Thoracic aorta (tissue), 2 donors: ENCODE data around the gene GPR107. TPM values are rescaled to one million over a fixed set of nuclear protein-coding genes. Genes with fewer than 3 reads are reported as not detected.
"Not testable (repeated sequence)": the region's sequence is repeated elsewhere in the genome, so short reads cannot be mapped to it uniquely, and the experiment has no call there.

Experiments
- ATAC-seq: fragments of 150-250 bp; one replicate; pipeline ENCODE4 v1.8.0; 2017; ENCODE audit warnings: low read depth; ENCODE audit not compliant: insufficient number of reproducible peaks, low FRiP score
- DNase-seq: peaks from one replicate; pipeline ENCODE4 v3.0.0-alpha.2; 2020; ENCODE audit warnings: low spot score
- H3K27ac ChIP-seq, 2 donors: fragments of 200-600 bp; sonication (generic); 1 replicate in 1 of 2; 2 replicates in 1 of 2; pipeline ENCODE4 v1.5.1; 2016; ENCODE audit warnings: mild to moderate bottlenecking in 2 of 2, moderate library complexity in 2 of 2
- H3K27me3 ChIP-seq: fragments of 200-600 bp; sonication (generic); replicated peaks from 2 replicates; pipeline ENCODE4 v1.6.0; 2016; ENCODE audit warnings: mild to moderate bottlenecking; ENCODE audit not compliant: insufficient read depth
- H3K36me3 ChIP-seq: fragments of 200-600 bp; sonication (generic); one replicate; pipeline ENCODE4 v1.5.1; 2016
- H3K4me1 ChIP-seq, 2 donors: fragments of 200-600 bp; sonication (generic); 1 replicate in 1 of 2; 2 replicates in 1 of 2; pipeline versions ENCODE4 v1.5.1 to v1.6.0; 2016; ENCODE audit warnings: low read depth in 2 of 2, mild to moderate bottlenecking in 1 of 2; ENCODE audit not compliant: control insufficient read depth in 1 of 2
- H3K4me3 ChIP-seq: fragments of 200-600 bp; sonication (generic); 2 replicates; pipeline ENCODE4 v1.5.1; 2016; ENCODE audit warnings: mild to moderate bottlenecking
- H3K9me3 ChIP-seq: fragments of 200-600 bp; sonication (generic); 2 replicates; pipeline ENCODE4 v1.5.1; 2016
- total RNA-seq, 2 donors: library from RNA; depleted of rRNA; stranded (reverse); fragments of >200 nt; gene quantifications; one replicate each; pipeline versions ENCODE4 v1.1.0 to v1.2.3, GENCODE V29; 2016
- TF ChIP-seq, protein P1 (sequence below): fragments of 200-600 bp; sonication (generic); IDR thresholded peaks from one replicate; pipeline ENCODE4 v1.5.1; 2019; ENCODE audit warnings: antibody characterized with exemption

Gene GPR107
- total RNA-seq, 2 donors from 2014 or later = 47.5 to 51.9 TPM

DNA sequence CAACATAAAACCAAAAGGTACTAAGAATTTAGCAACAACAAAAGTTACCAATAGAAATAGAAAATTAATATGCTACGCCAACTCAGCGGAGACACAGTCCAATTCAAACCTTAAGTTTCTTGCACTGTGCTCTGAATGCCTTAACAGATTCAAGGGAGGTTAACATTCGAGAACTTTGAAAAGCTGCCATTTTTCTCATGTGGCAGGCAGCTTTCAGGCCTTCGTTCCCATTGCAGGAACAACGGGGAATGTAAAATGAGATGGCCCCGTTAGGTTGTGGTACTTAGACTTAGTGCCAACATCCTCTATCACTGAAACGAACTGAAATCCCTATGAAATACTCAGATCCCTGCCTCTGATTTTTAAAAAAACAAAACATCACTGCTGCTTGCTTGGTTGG, 33.1 kb upstream of the GPR107 start:
- ATAC-seq (no peak), DNase-seq (no peak)
- Histone ChIP-seq H3K4me3 (peak overlapping the region; percentile 28), H3K4me1 (peaks cover 37 to 69% of the 10 kb centered on the region in 2 donors), H3K36me3 (no peaks in the 10 kb centered on the region), H3K27me3 (no peaks in the 10 kb centered on the region), H3K27ac (peak overlapping the region; percentile 65 to 87), H3K9me3 (peaks cover 5% of the 10 kb centered on the region)
- TF ChIP-seq, protein P1, sequence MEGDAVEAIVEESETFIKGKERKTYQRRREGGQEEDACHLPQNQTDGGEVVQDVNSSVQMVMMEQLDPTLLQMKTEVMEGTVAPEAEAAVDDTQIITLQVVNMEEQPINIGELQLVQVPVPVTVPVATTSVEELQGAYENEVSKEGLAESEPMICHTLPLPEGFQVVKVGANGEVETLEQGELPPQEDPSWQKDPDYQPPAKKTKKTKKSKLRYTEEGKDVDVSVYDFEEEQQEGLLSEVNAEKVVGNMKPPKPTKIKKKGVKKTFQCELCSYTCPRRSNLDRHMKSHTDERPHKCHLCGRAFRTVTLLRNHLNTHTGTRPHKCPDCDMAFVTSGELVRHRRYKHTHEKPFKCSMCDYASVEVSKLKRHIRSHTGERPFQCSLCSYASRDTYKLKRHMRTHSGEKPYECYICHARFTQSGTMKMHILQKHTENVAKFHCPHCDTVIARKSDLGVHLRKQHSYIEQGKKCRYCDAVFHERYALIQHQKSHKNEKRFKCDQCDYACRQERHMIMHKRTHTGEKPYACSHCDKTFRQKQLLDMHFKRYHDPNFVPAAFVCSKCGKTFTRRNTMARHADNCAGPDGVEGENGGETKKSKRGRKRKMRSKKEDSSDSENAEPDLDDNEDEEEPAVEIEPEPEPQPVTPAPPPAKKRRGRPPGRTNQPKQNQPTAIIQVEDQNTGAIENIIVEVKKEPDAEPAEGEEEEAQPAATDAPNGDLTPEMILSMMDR = no peak

DNA sequence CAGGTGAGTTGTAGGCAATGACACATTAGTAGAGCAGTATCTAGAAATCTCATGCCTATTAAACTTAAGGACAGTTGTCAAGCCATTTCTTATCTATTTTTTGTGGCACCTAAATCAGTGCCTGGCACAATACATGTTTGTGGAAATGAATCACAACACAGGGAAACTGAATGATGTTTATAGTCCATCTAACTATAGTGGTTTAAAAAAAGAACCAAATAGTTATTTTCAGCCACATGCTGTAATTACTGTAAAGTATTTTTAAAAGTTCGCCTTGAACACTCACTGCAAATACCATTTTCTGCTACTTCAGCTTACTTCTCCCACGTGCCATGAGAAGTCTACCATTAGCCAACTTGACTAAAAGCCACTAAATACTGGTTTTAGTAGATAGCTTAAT, 32.6 kb upstream of the GPR107 start:
- ATAC-seq (peak; percentile 56), DNase-seq (no peak)
- no peaks in the 10 kb centered on the region for H3K27me3 ChIP-seq
- H3K36me3 ChIP-seq = no peaks in the 10 kb centered on the region
- H3K4me1 ChIP-seq = peaks cover 37 to 69% of the 10 kb centered on the region in 2 donors
- H3K9me3 ChIP-seq = peaks cover 4% of the 10 kb centered on the region
- H3K4me3 ChIP-seq = peak overlapping the region; percentile 28
- H3K27ac ChIP-seq = peak overlapping the region; percentile 65 to 87
- TF ChIP-seq, protein P1 = no peak

DNA sequence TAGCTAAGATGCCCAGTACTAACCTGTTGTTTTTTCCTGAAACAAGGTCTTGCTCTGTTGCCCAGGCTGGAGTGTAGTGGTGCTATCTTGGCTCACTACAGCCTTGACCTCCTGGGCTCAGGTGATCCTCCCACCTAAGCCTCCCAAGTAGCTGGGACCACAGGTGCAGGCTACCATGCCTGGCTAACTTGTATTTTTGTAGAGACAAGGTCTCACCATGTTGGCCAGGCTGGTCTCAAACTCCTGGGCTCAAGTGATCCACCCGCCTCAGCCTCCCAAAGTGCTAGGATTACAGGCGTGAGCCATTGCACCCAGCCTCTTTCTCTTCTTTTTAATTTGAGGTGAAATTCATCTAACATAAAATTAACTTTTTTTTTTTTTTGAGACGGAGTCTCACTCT, 31.9 kb upstream of the GPR107 start:
- H3K27ac ChIP-seq = peak overlapping the region in 1 of 2 donors; percentile 87

DNA sequence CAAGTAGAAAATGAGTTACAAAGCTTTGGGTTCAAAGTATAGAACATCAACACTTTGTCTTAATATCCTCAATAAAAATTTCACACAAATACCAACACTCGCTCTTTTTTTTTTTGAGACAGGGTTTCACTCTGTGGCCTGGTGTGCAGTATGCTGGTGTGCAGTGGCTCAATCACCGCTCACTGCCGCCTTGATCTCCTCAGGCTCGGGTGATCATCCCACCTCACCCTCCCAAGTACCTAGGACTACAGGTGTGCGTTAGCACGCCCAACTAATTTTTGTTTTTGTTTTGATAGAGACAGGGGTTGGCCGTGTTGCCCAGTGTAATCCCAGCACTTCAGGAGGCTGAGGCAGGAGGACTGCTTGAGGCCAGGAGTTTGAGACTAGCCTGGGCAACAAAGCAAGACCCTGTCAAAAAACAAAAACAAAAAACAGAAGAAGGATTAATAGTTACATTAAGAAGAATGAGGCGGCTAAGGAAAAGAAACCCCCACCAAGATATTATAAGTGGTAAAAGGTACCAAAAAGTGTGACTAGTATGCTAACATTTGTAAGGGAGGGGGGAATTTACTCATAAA, 31.1 kb upstream of the GPR107 start:
- DNase-seq (no peak), ATAC-seq (no peak)
- Histone ChIP-seq H3K27ac (peak overlapping the region in 1 of 2 donors; percentile 48), H3K4me3 (no peak overlapping the region), H3K4me1 (peaks cover 42 to 56% of the 10 kb centered on the region in 2 donors), H3K27me3 (no peaks in the 10 kb centered on the region), H3K9me3 (no peaks in the 10 kb centered on the region), H3K36me3 (no peaks in the 10 kb centered on the region)
- TF ChIP-seq, protein P1 = no peak

More for the DNA sequence above, 31.9 kb upstream of the GPR107 start:
- ATAC-seq, H3K36me3 ChIP-seq, H3K27me3 ChIP-seq, DNase-seq, H3K4me3 ChIP-seq, H3K9me3 ChIP-seq: not testable (repeated sequence)
- peaks cover 44 to 63% of the 10 kb centered on the region in 2 donors for H3K4me1 ChIP-seq

DNA sequence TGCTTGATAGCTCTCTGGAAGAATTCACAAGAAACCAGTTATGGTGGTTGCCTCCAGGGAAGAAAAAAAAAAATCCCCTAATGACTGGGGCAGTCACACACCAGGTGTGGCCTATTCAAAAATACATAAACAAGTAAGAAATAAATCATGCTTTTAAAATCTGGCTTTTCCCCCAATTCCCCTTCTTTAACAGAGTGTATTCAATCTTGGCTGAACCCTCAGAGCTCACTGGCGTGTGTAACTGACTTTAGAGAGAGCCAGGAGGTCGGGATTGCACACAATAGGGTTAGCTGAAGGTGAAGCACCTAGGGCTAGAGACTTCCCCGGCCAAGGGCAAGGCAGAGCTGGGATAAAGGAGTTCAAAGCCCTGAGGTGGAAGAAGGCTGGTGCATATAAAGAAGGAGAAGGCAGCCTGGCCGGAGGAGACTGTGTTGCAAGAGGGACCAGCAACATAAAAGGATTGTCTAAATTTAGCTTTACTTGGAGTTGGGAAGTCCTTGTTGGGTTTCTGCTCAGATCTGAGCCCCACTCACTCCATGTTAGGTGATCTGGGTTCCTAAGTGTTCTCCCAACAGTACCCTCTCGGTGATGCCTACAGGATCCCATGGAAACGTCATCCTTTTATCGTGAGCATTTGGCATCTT, 30.4 kb upstream of the GPR107 start:
- Histone ChIP-seq H3K9me3 (no peaks in the 10 kb centered on the region), H3K4me1 (peaks cover 43 to 57% of the 10 kb centered on the region in 2 donors), H3K27me3 (no peaks in the 10 kb centered on the region), H3K27ac (peak overlapping the region; percentile 31 to 48), H3K36me3 (no peaks in the 10 kb centered on the region), H3K4me3 (no peak overlapping the region)
- TF ChIP-seq, protein P1 = no peak
- DNase-seq (no peak), ATAC-seq (peak; percentile 18)
